HG02970 (cell line): ENCODE results near the gene ZNF410.
"Not testable (repeated sequence)": the region's sequence is repeated elsewhere in the genome, so short reads cannot be mapped to it uniquely, and the experiment has no call there.

Experiments
- ATAC-seq: cut with Tn5 transposase; IDR thresholded peaks from one replicate; pipeline ENCODE4 v1.9.1; 2021; ENCODE audit warnings: mild to moderate bottlenecking, moderate library complexity, moderate number of reproducible peaks; ENCODE audit not compliant: unreplicated experiment, low FRiP score

The ZNF410 gene

GRCh38 chr14:73884438-73885190, 2.0 kb upstream of the ZNF410 start:
- no peak for ATAC-seq

DNA sequence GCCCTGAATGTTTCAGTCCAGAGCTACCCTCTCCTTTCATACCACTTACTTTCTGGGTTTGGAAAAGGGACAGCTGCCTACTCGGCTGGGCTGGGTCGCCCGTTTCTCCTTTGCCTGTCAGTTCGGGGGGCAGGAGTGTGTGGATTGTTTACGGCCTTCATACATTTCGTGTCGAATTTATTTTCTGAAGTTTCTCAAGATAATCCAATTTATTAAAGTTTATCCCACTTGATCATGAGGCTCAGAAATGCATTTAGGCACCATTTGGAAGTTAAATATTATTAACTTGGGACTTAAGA, 608 bp downstream of the ZNF410 start:
- ATAC-seq: no peak

DNA sequence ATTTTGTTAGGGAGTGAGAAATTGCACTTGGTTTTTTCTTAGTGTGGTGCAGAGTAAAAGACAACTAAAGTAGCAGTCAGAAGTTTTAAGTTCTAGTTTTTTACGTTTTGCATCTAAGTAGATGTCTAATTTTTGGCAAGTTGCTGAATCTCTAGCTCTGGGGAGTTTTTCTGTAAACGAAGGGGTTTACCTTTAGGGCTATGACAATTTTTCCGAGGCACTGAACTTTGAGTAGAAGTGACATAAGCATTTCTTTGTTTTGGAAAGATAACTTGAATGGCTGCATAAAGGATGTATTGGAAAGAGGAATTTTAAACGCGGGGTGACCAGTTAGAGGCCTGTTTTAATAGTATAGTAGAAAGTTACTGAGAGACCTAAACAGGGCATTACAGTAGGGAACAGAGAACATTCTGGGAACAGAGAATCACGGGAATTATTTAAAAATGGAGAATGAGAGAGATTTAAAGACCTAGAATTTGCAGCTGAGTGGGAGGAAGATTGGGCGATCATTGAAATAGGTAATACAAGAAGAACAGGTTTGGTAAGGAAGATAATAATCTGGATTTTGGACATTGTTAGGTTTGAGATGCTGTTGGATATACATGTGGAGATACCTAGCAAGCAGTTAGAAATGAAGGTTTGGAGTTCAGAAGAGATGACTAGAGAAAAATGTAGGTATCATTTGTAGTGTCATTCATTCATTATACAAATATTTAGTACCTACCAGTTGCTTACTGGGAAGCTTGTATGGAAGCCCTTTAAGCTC, 1.2 kb downstream of the ZNF410 start:
- no peak for ATAC-seq

- ATAC-seq: no peak
Measured at GRCh38 chr14:73888460-73888725, 1.7 kb downstream of the ZNF410 start.

- ATAC-seq: no peak
Measured at GRCh38 chr14:73888971-73889370, 2.3 kb downstream of the ZNF410 start.

GRCh38 chr14:73889376-73889775, 2.7 kb downstream of the ZNF410 start:
- no peak for ATAC-seq

DNA sequence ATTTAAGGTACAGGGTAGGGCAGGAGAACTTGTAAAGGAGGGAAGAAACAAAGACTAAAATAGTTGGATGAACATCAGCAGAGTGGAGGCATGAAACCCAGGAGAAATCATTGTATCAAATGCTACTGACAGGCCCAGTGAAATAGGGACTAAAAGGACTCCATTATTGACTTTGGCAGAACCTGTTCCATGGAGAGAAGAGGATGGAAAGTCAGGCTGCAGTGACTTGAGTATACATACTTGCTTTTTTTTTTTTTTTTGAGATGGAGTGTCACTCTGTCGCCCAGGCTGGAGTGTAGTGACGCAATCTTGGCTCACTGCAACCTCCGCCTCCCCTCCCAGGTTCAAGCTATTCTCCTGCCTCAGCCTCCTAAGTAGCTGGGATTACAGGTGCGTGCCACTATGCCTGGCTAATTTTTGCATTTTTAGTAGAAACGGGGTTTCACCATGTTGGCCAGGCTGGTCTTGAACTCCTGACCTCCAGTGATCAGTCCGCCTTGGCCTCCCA, 7.6 kb downstream of the ZNF410 start:
- ATAC-seq: not testable (repeated sequence)

GRCh38 chr14:73895939-73896338, 9.3 kb downstream of the ZNF410 start:
- no peak for ATAC-seq

DNA sequence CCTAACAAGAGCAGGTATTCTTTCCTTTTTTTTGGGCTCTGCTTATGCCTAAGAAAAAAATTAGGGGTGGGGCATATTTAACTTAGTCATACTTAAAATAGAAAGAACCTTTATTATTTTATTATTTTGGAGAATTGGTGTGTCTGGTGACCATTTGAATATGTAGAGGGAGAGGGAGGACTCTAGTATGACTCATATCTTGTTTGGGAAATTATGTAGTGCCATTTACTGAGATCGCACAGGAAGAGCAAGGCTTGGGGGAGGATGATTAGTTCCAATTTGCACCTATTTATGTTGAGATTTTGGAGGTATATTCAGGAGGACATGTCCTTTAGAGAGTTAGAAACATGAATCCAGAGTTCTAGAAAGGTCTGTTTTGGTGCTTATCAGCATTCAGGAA, 9.9 kb downstream of the ZNF410 start:
- no peak for ATAC-seq

- ATAC-seq: no peak
Measured at GRCh38 chr14:73903028-73903427, 16.4 kb downstream of the ZNF410 start.

DNA sequence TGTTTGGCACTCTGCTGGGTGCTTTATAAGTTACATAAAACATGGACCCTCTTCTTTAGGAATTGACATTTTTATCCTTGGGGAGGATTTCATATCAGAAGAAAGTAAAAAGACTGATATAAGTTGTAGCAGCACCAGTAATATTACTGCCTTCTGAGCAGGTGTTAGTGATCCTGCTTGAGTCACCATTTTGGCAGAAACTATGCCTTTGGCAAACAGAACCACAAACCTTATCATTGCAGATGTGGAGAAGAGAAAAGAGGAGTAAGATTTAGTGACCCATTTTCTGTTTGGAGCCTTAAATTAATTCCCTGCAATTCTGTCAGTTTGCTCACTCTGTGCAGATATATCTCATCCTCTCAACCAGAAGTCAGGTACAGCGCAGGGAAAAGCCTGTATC, 23.0 kb downstream of the ZNF410 start:
- no peak for ATAC-seq

- no peak for ATAC-seq
Measured at GRCh38 chr14:73913256-73913655, 26.6 kb downstream of the ZNF410 start.

- no peak for ATAC-seq
Measured at GRCh38 chr14:73916324-73916723, 29.7 kb downstream of the ZNF410 start.

DNA sequence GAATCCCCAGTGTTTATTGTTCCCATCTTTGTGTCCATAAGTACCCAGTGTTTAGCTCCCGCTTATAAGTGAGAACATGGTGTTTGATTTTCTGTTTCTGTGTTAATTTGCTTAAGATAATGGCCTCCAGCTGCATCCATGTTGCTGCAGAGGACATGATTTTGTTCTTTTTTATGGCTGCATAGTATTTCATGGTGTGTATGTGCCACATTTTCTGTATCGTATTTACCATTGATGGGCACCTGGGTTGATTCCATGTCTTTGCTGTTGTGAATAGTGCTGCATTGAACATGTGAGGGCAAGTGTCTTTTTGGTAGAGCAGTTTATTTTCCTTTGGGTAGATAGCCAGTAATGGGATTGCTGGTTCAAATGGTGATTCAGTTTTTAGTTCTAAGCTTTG, 32.8 kb downstream of the ZNF410 start:
- not testable (repeated sequence) for ATAC-seq

DNA sequence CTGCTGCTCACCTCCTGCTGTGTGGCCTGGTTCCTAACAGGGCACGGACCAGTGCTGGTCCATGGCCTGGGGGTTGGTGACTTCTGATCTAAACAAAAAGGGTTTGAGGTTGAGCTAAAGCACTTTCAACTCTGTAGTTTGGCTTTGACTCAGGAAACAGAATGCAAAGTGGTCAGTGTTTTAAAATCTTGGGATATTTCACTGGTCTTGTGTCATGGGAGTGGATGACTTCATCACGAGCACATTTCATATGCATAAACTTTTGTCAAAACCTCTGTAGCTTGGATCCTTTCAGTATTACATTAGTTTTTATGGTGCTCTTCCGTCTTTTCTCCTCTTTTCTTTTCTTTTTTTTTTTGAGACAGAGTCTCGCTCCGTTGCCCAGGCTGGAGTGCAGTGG, 37.7 kb downstream of the ZNF410 start:
- ATAC-seq: no peak

DNA sequence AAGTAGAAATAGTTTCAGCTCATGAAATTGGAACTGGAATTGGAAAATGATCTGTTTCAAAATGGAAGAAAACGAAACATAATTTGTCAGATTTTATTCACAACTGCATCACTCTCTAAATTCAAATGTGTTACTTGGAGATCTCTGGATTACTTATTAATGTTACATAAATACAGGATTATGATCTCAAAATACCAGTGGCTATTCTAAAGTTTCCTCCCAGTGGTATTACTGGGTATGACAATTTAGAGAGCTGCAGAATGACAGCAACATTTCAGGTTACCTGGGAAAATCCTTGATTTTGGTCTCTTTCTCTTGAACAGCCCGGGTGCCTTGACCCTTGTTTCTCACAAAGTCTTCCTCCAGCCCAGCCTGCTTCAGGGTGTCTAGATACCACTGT, 49.0 kb downstream of the ZNF410 start:
- ATAC-seq: no peak

DNA sequence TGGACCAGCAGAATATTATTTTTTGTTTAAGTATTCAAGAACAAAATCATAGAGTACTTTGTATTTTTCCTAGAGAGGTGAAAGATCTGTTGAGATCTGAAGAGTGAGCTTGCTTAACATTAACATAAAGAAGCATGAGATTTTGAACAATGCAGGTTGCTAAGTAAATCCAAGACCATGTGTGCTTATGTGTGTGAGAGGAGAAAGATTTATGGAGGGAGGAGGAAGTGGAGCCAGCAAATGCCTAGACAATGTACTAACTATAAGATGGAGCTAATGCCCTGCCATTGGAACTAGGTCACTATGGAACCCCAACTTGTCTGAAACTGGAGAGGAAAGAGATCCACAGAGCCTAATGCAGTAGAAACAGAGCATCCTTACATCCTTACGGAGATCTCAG, 49.9 kb downstream of the ZNF410 start:
- no peak for ATAC-seq

- no peak for ATAC-seq
Measured at GRCh38 chr14:73937012-73937411, 50.4 kb downstream of the ZNF410 start.

DNA sequence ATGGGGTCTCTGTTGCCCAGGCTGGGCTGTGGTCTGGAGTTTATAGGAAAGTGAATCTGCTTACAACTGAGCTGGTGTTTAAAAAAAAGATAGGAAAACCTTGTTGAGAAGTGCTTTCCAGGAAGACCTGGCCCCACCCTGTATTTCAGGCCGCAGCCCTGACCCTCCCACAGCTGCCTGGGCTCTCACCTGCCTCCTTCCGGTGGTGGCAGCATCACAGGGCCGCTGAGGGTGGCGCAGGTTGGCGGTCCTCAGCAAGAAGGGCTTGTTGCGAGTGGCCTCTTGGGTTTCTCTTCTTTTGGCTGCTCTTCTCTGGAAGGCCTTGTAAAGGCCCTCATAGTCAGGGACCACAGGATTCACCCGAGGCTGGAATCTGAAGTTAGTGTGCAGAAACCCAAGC, 55.5 kb downstream of the ZNF410 start:
- ATAC-seq: no peak

- no peak for ATAC-seq
Measured at GRCh38 chr14:73943083-73943482, 56.4 kb downstream of the ZNF410 start.

DNA sequence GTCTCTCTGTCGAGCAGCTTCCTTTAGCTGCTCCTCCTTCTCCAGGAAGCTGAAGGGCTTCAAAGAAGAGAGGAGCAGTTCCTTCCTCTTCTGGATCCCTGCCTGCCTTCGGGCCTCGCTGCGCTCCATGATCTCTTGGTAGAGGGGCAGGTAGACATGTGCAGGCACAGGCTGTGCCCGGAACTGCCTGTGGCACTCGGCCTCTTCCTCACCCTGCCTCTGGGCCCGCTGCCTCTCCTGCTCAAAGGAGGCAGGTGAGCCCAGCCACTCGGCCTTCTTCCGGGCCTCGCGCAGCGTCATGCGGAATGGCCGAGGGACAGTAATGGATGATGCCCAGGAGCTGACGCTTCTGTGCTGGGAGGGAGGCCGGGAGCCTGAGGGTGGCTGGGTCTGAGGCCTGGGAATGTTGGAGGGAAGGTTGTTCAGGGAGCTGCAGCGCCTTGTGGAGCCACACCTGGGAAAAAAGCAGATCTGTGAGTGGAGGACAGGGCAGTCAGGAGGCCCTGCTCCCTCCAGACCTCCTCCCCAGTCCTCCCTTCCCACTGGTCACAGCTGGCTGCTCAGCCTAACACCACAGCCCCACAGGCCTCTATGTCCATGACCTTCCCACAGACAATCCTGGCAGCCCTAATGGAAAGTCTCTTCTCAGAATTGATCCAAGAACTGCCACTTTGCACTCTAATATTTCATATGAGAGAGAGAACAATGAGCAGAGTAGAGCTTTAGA, 57.9 kb downstream of the ZNF410 start:
- no peak for ATAC-seq
